ENCODE results near the gene TMEM134. TPM values are rescaled to one million over a fixed set of nuclear protein-coding genes. Genes with fewer than 3 reads are reported as not detected.
"Not testable (repeated sequence)": the region's sequence is repeated elsewhere in the genome, so short reads cannot be mapped to it uniquely, and the experiment has no call there.

The TMEM134 gene
- total RNA-seq, 1 donor from 2014 or later = 49.9 TPM

- intact Hi-C loops (cut with DNase I) = no loop called here
- DNase-seq (ENCODE audit: low spot score) (no peak), ATAC-seq (no peak)
These were observed 35.3 kb downstream of the TMEM134 start for GRCh38 chr11:67433536-67434394.

- intact Hi-C loops (cut with DNase I) = no loop called here
- no peak for ATAC-seq
- DNase-seq (ENCODE audit: low spot score) = no peak
These were observed 36.2 kb downstream of the TMEM134 start for GRCh38 chr11:67432655-67433349.

GRCh38 chr11:67431346-67432249, 37.5 kb downstream of the TMEM134 start:
- intact Hi-C loops (cut with DNase I) = no loop called here
- ATAC-seq (no peak), DNase-seq (ENCODE audit: low spot score) (no peak)

- no peak for ATAC-seq
- DNase-seq (ENCODE audit: low spot score) = no peak
- intact Hi-C loops (cut with DNase I) = no loop called here
These were observed 39.3 kb downstream of the TMEM134 start for GRCh38 chr11:67429722-67430121.

GRCh38 chr11:67429038-67429668, 39.9 kb downstream of the TMEM134 start:
- DNase-seq (ENCODE audit: low spot score) (no peak), ATAC-seq (no peak)
- intact Hi-C loops (cut with DNase I) = no loop called here

GRCh38 chr11:67428052-67429001, 40.7 kb downstream of the TMEM134 start, which contains the start of gene RPS6KB2:
TSS of gene RPS6KB2 (plus strand) at chr11:67428494. CDS start at chr11:67428546, 52 bp downstream.
- DNase-seq (ENCODE audit: low spot score) = peak; percentile 100
- ATAC-seq = peak; percentile 95
- intact Hi-C loops (cut with DNase I) = no loop called here

GRCh38 chr11:67427364-67427859, 41.6 kb downstream of the TMEM134 start:
- DNase-seq (ENCODE audit: low spot score); ATAC-seq; intact Hi-C loops (cut with DNase I): not testable (repeated sequence)

GRCh38 chr11:67423891-67424613, 45.0 kb downstream of the TMEM134 start:
- intact Hi-C loops (cut with DNase I) = no loop called here
- no peak for DNase-seq (ENCODE audit: low spot score)
- no peak for ATAC-seq

- DNase-seq (ENCODE audit: low spot score) (no peak), ATAC-seq (no peak)
- intact Hi-C loops (cut with DNase I) = no loop called here
These were observed 45.6 kb downstream of the TMEM134 start for GRCh38 chr11:67423466-67423865.

GRCh38 chr11:67422891-67423290, 46.2 kb downstream of the TMEM134 start:
- DNase-seq (ENCODE audit: low spot score) (no peak), ATAC-seq (no peak)
- intact Hi-C loops (cut with DNase I) = no loop called here

- intact Hi-C loops (cut with DNase I) = no loop called here
- DNase-seq (ENCODE audit: low spot score) = no peak
These were observed 47.5 kb downstream of the TMEM134 start for GRCh38 chr11:67421430-67422031.

GRCh38 chr11:67420646-67421429, 48.2 kb downstream of the TMEM134 start:
- peak; percentile 93 for ATAC-seq
- DNase-seq (ENCODE audit: low spot score) = peak; percentile 98
- intact Hi-C loops (cut with DNase I) = no loop called here

More at GRCh38 chr11:67421430-67422031, 47.5 kb downstream of the TMEM134 start:
- ATAC-seq = no peak

GRCh38 chr11:67420147-67420645, 48.9 kb downstream of the TMEM134 start:
- intact Hi-C loops (cut with DNase I) = no loop called here
- no peak for ATAC-seq
- DNase-seq (ENCODE audit: low spot score) = no peak

- DNase-seq (ENCODE audit: low spot score) (no peak), ATAC-seq (no peak)
- intact Hi-C loops (cut with DNase I) = no loop called here
These were observed 49.6 kb downstream of the TMEM134 start for GRCh38 chr11:67419325-67420049.
